AG10803 (cell line): ENCODE data around the gene MEF2D.

Experiments
- DNase-seq: peaks from one replicate; pipeline ENCODE4 v3.0.0; 2010; ENCODE audit warnings: low read depth
- H3K4me3 ChIP-seq: 2 replicates; pipeline ENCODE4 v1.5.1; 2011; ENCODE audit warnings: mild to moderate bottlenecking, low read length, control low read depth
- CTCF ChIP-seq: conservative IDR thresholded peaks from 2 replicates; pipeline ENCODE4 v1.5.1; 2011; ENCODE audit warnings: mild to moderate bottlenecking, low read length, control low read depth, inconsistent platforms

Gene MEF2D

GRCh38 chr1:156544592-156545102, 44.1 kb upstream of the MEF2D start:
- no peak for DNase-seq
- TF ChIP-seq CTCF: no peak
- no peak overlapping the region for H3K4me3 ChIP-seq

GRCh38 chr1:156543066-156543465, 42.5 kb upstream of the MEF2D start:
- no peak for DNase-seq
- no peak overlapping the region for H3K4me3 ChIP-seq
- TF ChIP-seq CTCF: no peak

- H3K4me3 ChIP-seq: no peak overlapping the region
- TF ChIP-seq CTCF: no peak
- peak; percentile 20 for DNase-seq
Observed at GRCh38 chr1:156540955-156541354, 40.4 kb upstream of the MEF2D start.

GRCh38 chr1:156539818-156540355, 39.3 kb upstream of the MEF2D start:
- no peak overlapping the region for H3K4me3 ChIP-seq
- no peak for TF ChIP-seq CTCF
- DNase-seq: no peak

- H3K4me3 ChIP-seq: no peak overlapping the region
- TF ChIP-seq CTCF: no peak
- DNase-seq: no peak
Observed at GRCh38 chr1:156538711-156539440, 38.3 kb upstream of the MEF2D start.

- H3K4me3 ChIP-seq: no peak overlapping the region
- DNase-seq: no peak
- no peak for TF ChIP-seq CTCF
Observed at GRCh38 chr1:156537027-156537426, 36.5 kb upstream of the MEF2D start.
